HG03095 (cell line): ENCODE data around the gene TMCC1.
"Not testable (repeated sequence)": the region's sequence is repeated elsewhere in the genome, so short reads cannot be mapped to it uniquely, and the experiment has no call there.

Experiments
- ATAC-seq: cut with Tn5 transposase; IDR thresholded peaks from one replicate; pipeline ENCODE4 v1.9.1; 2021; ENCODE audit warnings: moderate library complexity; ENCODE audit not compliant: unreplicated experiment

TMCC1 gene

DNA sequence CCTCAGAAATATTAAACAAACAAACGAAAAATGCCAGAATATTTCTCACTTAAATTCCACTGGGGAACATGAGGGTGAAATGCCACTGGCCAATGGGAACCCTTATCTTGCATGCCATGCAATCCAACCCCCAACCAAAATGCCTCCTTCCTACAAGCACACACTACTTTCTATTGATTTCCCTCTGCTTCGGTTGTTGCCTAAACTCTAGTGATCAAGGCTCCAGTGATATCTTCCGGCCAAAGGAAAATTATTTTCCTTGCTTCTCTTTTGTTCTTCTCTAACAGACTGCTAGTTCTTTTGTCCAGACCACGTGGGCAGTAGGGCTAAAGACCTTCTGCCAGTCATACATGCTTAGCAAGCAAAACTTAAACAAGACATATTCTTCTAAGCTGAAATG, 115.7 kb downstream of the TMCC1 start:
- no peak for ATAC-seq

DNA sequence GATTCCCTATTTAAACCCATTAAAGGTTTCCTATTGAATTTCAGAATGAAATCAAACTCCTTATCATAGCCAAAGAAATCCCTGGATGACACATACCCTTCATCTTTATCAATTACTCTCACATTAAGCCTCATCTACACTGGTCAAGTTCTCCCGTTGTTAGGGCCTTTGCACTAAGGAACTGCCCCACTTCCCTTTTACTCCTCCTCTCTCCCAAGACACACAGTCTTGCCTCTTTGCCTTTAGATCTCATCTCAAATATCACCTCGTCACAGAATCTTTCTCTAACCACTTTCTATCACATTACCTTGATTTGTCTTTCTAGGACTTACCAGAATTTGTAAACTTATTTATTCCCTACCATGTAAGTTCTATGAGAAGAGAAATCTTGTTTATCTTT, 117.6 kb downstream of the TMCC1 start:
- ATAC-seq: no peak

DNA sequence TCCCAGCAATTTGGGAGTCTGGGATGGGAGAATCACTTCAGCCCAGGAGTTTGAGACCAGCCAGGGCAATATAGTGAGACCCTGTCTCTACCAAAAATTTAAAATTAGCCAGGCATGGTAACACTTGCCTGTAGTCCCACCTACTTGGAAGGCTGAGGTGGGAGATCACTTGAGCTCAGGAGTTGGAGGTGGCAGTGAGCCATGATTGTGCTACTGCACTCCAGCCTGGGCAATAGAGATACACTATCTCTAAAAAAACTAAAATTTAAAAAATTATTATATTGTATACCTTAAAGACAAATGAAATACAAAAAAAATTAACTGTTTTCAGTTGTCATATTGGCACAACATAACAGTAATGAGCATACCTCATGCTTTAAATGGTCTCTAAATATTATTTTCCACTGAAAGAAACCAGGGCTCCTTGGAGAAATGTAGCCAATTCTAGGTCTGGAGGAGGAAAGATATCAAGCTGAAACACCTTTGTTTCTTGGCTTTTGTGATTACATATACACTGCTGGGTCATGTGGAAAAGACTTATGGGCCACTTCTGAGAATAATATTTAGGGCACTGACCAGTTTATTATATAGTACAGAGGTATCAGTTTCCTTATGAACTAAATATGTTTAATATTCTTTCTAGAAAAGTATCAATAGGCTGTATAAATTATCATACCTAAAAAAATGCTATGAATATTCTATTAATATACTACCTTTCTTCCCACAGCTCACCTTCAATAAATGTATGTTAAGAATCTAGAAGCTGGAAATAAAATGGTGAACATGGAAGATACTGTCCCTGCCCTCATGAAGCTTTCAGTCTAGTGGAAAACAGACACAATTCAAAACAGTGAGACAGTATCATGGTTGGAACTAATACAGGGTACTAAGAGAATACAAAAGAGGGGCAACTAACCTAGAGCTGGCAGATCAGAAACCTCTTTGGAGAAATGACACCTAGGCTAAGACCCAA, 119.5 kb downstream of the TMCC1 start:
- no peak for ATAC-seq

DNA sequence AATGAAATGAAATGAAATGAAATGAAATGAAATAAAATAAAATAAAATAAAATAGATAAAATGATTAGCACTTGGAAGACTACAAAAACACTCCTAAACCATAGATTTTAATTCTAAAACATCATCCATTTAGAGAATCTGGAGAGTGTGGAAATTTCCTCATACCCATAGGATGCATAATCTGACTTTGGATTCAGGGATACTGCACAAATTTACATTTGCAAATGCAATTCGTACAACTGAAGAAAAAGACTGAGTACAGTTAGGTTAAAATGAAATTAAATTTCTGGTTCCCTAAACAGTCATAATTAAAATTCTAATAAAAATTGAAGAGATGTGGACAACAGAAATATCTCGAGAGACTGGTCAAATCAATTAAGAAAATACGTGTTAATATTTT, 122.9 kb downstream of the TMCC1 start:
- no peak for ATAC-seq

DNA sequence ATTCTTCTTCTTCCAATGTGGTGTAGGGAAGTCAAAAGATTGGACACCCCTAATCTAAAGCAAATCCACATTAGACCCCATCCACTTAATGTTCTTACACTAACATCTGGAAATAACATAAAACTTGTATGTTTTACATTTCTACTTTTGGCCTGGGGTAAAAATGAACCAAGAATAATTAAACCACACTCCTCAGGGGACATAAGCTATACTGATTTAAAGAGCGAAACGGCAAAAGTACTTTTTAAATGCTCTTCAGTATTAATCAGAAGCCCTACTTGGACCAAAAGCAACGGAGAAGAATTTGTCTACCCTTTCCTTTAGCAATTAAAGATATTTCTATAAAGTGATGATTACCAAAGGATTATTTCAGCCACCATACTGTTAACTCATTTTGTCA, 123.9 kb downstream of the TMCC1 start:
- no peak for ATAC-seq

DNA sequence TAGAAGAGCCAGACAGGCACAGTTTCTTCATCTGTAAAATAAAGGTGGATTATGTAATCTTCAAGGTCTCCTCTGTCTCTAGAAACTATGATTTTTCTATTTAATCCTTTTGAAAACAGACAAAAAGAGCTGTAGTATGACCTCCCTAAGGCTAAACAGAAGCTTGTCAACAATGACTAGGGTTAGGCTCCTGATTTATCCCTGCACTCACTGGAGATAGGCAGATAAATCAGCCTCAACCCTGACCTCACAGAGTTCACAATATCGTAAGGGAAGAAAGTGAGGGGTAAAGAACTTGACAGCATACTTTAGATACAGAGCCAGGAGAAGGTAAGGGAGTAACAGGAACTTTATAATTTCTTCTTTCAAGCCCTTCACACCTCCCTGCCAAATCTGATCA, 124.8 kb downstream of the TMCC1 start:
- ATAC-seq: no peak

DNA sequence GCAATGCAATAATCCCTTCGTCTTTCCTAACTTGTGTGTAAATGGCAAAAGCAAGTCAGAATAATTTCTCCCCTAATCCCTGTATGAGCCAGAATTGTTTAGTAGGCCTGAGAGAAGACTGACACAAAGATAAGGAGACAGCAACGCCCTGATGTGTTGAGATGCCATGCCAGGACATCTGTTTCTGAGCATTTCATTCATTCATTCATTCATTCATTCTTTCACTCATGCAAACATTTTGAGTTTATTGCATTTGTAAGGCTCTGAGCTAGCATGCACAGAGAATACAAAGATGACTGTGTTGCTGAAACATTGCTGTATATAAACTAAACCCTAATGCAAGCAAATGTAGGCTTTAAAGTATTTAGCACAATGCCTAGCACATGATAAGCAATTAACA, 127.4 kb downstream of the TMCC1 start:
- no peak for ATAC-seq

DNA sequence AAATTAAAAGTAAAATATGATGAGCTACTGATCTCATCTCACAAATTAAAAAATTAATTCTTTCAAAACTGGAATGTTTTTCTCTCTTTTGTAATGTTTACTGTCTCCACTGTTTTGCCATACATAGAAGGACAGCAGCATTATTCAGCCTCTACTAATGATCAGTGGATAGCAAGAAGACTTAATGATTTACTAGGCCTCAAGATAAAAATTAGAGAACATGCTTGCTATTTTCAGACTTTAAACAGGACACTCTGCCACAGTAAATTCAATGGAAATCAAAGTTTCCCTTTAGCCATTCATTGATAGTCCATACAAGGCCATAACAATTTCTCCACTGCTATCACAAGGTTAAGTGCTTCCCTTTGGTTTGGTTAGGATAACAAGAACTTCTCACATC, 129.4 kb downstream of the TMCC1 start:
- ATAC-seq: no peak

DNA sequence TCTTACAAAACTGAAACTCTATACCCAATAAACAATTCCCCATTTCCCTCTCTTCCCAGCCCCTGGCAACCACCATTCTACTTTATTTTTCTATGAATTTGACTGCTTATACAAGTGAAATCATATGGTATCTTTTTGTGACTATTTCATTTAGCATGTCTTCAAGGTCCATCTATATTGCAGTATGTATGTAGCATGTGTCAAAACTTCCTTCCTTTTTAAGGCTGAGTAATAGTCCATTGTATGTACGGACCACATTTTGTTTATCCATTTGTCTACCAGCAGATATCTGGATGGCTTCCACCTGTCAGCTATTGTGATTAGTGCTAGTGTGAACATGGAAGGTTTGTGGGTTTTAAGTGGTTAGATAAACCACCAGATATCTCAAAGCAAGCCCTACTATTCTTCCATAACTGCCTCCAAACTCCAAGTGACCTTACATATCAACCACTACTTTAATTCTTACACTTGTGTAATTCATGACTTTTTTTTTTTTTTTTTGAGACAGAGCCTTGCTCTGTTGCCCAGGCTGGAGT, 134.7 kb downstream of the TMCC1 start:
- no peak for ATAC-seq

DNA sequence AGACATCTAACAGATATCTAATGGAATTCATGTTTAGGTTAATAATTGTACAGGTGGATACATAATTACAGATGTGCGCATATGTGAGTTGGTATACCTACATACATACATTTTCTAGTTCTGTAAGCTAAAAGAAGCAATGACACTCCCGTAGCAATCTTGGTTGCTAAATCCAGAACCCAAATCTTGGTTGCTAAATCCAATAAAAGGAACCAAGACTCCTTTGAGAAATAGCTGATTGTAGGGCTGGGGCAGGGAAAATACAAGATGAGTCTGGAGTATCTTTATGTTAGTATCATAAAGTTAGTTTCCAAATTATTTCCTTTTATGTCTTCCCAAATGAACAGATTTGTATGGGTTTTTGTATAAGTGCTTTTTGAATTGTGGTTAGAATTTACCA, 135.2 kb downstream of the TMCC1 start:
- ATAC-seq: no peak

DNA sequence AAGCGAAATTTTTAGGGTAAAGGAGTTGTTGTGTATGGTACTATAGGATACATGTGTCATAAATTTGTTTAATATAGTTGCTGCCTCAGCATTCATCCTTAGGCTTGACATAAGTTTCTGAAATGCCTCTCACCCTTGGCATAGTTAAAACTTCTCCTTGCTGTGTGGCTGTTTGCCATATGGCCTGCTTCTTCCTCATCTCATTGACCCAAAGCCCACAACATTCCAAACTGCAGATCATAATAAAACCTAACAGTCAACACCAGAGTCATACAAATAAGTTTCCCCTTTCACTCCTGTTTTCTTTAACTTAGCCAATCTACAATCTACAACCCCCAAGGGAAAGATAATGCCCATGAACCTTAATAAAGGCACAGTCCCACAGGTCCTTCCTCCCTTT, 136.6 kb downstream of the TMCC1 start:
- no peak for ATAC-seq

DNA sequence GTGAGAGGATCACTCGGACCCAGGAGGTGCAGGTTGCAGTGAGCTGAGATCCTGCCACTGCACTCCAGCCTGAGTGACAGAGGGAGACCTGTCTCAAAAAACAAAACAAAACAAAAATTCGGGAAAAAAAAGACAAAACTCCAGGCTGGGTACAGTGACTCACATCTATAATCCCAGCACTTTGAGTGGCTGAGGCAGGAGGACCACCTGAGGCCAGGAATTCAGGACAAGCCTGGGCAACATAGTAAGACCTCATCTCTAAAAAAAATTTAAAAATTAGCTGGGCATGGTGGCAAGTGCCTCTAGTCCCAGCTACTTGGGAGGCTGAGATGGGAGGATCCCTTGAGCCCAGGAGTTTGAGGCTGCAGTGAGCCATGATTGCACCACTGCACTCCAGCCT, 142.4 kb downstream of the TMCC1 start:
- not testable (repeated sequence) for ATAC-seq

DNA sequence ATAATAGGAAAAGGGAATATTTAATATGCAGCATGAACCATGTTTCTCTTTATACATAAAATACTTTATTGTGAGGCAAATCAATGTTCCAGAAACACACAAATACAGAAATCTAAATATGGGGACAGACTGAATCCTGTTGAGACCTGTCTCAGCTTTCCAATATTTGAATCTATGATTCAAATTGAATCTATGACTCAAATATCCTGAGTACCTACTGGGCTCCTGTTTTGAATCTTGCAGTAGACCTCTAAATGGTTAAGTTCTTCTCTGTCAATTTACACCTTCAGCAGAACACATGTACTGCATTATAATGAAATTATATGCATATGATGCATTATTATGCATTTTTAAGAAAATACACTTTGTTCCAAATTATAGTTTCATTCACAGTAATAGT, 143.8 kb downstream of the TMCC1 start:
- ATAC-seq: no peak

DNA sequence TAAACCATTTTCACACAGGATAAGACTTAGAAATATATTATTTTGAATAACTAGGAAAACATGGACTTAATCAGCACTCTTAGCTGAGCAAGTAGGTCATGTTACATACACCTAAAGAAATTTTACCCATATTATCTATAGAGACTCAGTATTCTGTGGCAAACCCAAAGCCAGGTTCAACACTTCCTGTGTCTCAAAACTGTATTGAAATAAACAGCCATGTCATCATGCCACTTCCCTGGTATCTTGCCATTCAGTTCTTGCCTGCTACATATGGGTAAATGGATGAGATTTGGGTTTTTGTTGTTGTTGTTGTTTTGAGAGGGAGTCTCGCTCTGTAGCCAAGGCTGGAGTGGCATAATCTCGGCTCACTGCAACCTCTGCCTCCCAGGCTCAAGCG, 145.5 kb downstream of the TMCC1 start:
- no peak for ATAC-seq

DNA sequence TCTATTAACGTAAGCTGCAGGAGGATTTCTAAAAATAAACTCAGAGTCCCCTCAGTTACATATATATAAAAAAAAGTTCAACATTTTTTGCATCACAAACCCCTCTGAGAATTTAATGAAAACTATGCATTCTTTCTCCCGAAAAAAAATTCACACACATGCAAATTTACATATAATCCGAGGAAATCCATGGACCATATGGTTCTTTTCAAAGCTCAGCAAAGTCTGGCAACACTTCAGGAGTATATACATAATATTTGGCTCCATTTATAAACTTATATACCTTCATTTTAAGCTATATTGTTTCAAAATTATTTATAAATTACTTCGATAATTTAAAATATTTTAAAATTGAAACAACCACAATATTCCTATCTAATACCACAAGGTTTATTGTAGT, 146.4 kb downstream of the TMCC1 start:
- ATAC-seq: no peak

DNA sequence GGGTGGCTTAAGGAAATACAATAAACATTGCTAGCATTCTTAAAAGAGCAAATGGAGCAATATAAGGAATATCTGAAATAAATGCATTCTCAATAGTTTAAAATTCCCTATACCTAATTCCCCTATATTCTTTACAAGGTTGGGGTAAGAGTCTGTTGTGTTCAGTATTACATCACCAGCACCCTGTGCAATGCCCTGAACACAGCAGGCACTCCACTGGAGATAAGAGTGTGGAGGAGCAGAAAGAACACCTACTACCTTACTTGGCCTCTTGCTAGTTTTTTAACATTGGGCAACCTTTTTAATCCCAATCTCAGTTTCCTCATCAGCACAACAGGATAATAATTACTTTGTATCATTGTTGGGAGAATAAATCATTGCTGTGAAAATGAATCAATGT, 146.9 kb downstream of the TMCC1 start:
- ATAC-seq: no peak

DNA sequence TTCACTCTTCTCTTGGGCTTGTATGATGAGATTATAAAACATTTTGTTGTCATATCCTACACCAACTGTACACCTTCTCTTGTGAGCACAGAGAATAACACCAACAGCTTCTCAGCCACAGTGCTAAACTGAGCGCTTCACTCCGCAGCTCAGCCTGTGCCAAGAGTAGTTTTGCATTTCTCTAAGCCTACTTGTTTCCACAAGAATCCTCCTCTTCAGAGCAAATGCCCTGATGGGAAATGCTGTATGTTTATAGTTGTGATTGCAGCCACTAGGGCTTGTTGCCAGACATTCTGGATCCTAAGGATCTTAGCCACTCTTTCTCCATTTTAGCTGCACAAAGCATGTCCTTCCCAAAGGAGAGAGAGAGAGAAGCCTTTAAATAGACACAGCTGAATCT, 148.3 kb downstream of the TMCC1 start:
- no peak for ATAC-seq

DNA sequence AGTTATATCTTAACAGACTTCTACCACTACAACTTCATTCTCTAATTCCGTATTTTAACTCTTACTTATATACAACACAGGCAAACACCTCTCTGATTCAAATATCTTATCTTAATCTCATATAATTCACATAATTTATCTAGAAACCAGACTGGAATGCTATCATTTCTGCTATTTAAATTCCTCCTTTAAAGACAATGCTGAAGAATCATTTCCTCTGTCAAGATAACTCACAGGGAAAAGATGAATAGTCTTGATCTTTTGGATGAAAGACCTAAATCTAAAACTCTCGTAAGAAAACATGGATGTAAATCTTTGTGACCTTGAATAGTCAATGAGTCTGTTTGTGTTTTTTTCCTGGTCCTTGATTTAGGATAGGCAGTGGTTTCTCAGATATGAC, 151.7 kb downstream of the TMCC1 start:
- ATAC-seq: no peak

DNA sequence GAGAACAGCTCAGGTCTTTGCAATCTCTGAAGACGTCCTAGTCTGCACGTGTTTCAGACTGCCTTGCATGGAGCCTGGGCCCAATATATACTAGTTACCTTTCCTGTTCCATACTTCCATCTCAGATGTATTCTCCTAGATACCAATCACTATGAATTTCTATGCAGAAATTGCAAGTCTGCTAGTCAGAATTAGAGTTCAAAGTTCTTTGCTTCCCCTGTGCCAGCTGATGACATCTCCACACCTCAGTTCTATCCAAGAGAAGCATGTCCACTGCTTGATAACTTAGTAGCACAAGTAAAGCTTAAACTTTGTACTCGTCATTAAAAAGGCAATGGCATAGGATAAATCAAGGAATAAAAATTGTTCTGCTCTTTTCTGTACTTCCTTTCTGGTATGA, 153.4 kb downstream of the TMCC1 start:
- no peak for ATAC-seq

DNA sequence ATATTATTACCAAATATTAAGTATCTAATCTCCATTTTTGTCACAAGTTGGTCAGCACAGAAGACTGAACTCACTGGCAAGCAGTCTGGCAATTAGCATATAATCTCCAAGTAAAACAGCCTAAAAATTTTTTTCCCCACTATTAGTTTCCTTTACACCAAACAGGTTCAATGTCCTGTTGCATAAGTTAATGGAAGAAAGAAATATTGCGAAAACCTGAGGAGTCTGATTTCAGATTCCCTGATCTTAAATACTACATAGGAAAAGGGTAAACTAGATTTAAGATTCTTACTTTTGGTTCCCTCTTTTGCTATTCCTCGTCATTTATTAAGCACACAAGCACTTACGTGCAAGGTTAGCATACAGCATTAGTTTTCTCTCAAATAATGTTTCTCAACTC, 153.9 kb downstream of the TMCC1 start:
- no peak for ATAC-seq

DNA sequence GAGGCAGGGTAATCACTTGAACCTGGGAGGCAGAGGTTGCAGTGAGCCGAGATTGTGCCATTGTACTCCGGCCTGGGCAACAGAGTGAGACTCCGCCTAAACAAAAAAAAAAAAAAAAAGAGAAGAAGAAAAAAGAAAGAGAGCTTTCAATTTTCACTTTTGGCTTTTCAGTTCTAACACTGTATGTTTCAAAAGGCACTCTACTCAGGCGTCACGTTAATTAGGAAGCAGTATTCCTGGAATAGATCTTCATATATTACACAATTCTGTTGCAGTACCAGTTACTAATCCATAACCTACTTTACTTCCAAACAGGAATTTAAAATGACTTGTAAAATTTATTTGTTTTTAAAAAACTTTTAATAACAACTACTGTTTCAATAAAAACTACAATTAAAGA, 155.3 kb downstream of the TMCC1 start:
- no peak for ATAC-seq

DNA sequence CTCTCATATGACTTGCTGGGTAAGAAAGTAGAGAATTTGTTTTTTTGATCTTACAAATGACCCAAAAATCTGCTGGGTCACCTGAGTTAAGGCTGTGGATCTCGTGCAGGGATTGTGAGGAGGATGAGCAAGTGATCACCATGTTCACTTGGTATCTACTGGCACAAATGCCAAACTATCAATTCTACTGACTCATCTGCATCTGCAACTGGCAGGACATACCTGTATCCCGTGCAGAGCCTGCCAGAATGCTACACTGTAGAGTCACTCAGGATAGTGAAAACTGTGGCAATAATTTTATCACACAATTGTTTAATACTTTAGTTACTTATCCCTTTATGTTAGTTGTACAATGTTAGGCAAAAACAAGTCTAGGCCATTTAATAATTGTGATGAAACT, 157.4 kb downstream of the TMCC1 start:
- no peak for ATAC-seq

DNA sequence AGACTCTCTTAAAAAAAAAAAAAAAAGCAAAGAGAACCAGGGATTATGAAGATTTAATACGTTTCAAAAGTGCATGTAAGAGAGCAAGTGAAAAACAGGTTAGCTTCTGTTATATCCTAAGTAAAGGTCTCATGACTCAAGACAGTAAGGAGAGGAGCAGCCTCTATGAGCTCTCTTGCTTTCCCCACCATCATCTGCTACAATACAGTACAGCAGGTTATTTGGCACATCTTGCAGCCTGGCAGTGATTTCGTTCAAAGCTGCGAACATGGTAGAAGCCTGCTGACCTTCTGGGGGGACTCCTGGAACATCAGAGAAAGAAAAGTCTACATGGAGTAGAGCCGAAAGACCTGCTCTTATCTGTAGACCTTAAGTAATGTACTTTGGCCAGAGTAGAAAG, 157.9 kb downstream of the TMCC1 start:
- ATAC-seq: no peak
